K562 (cell line): ENCODE data around the gene GNB2. TPM values are rescaled to one million over a fixed set of nuclear protein-coding genes. Genes with fewer than 3 reads are reported as not detected.
A peak's percentile ranks its signal among the peaks of the same experiment; 100 is the strongest.

ENCODE experiments used
- ARID1B ChIP-seq: fragments of 450-650 bp; IDR thresholded peaks from 2 replicates; pipeline ENCODE4 v1.6.1; 2016; ENCODE audit warnings: antibody characterized with exemption, mild to moderate bottlenecking, inconsistent platforms
- E2F6 ChIP-seq, 2 experiments: IDR thresholded peaks; 2 replicates each; pipeline ENCODE4 v1.6.1; 2011; ENCODE audit warnings: borderline replicate concordance in 1 of 2, control low read depth in 1 of 2, low read depth in 1 of 2, low read length in 1 of 2, mild to moderate bottlenecking in 1 of 2, mixed read lengths in 1 of 2, moderate library complexity in 1 of 2; ENCODE audit not compliant: insufficient read depth in 1 of 2, insufficient read length in 1 of 2, poor library complexity in 1 of 2, severe bottlenecking in 1 of 2; ENCODE audit errors: extremely low read depth in 1 of 2
- KAT2B ChIP-seq: IDR thresholded peaks from one replicate; pipeline ENCODE4 v1.6.1; 2012; ENCODE audit warnings: low read depth, mild to moderate bottlenecking, control low read depth, inconsistent platforms, low read length, moderate library complexity
- POLR2AphosphoS5 ChIP-seq: IDR thresholded peaks from 2 replicates; pipeline ENCODE4 v1.6.1; 2011; ENCODE audit warnings: mild to moderate bottlenecking, low read depth, low read length, moderate library complexity; ENCODE audit not compliant: control insufficient read depth, insufficient read depth
- POLR3A ChIP-seq: IDR thresholded peaks from 2 replicates; pipeline ENCODE4 v1.6.1; 2011; ENCODE audit warnings: borderline replicate concordance, mild to moderate bottlenecking, moderate library complexity; ENCODE audit not compliant: insufficient read length, insufficient read depth; ENCODE audit errors: extremely low read depth
- PRDM10 ChIP-seq: fragments of 450-650 bp; IDR thresholded peaks from 2 replicates; pipeline ENCODE4 v1.6.1; 2018; ENCODE audit not compliant: partially characterized antibody
- SAFB2 ChIP-seq: fragments of 200-400 bp; formaldehyde crosslinking; IDR thresholded peaks from 2 replicates; pipeline ENCODE4 v1.6.1; 2018; ENCODE audit warnings: borderline replicate concordance, low read length, low read depth, moderate library complexity; ENCODE audit not compliant: severe bottlenecking
- SIN3A ChIP-seq, 2 experiments: fragments of 150-350 bp in 1 of 2; IDR thresholded peaks; 2 replicates each; pipeline ENCODE4 v1.6.1; 2011 to 2016; ENCODE audit warnings: borderline replicate concordance in 2 of 2, low read depth in 2 of 2, low read length in 2 of 2, mild to moderate bottlenecking in 2 of 2, moderate library complexity in 2 of 2; ENCODE audit not compliant: control insufficient read depth in 1 of 2
- XRCC5 ChIP-seq: fragments of 200-400 bp; formaldehyde crosslinking; IDR thresholded peaks from 2 replicates; pipeline ENCODE4 v1.6.1; 2017; ENCODE audit warnings: low read depth, mild to moderate bottlenecking, low read length
- polyA plus RNA-seq, 8 experiments: library from polyadenylated mRNA; depleted of rRNA in 4 of 8; stranded (reverse) in 5 of 8; unstranded in 3 of 8; fragments of >200 nt; fragmentation: Nextera tagmentation in 2 of 8; fragmentation: Illumina TruSeq in 1 of 8; extraction: Ambion mirVana in 2 of 8; extraction: Trizol in 1 of 8; gene quantifications; 2 replicates each; pipeline versions ENCODE4 v1.2.1 to v1.2.3, GENCODE V29; 2011 to 2014; ENCODE audit warnings: inconsistent platforms in 1 of 8, missing spikeins in 1 of 8
- total RNA-seq, 7 experiments: library from RNA; depleted of rRNA in 6 of 7; stranded (reverse); fragments of >200 nt in 6 of 7; fragmentation: Illumina TruSeq in 2 of 7; extraction: Trizol in 2 of 7; gene quantifications; 2 replicates each; pipeline versions ENCODE4 v1.2.1 to v1.2.3, GENCODE V29; 2011 to 2021; ENCODE audit warnings: low replicate concordance in 1 of 7
- TF ChIP-seq, protein P1 (sequence below): fragments of 450-650 bp; formaldehyde crosslinking; IDR thresholded peaks from 2 replicates; pipeline ENCODE4 v1.4.0; 2020; ENCODE audit warnings: mild to moderate bottlenecking, mixed read lengths
- TF ChIP-seq, protein P2 (sequence below), 3 experiments: IDR thresholded peaks in 2 of 3; conservative IDR thresholded peaks in 1 of 3; 2 replicates each; pipeline ENCODE4 v1.5.1; 2011 to 2012; ENCODE audit warnings: low read length in 3 of 3, mild to moderate bottlenecking in 3 of 3, control low read depth in 2 of 3, improper control_type of control experiment in 1 of 3, inconsistent platforms in 1 of 3, low read depth in 1 of 3, mixed read lengths in 1 of 3, moderate library complexity in 1 of 3; ENCODE audit not compliant: insufficient read depth in 2 of 3
- TF ChIP-seq, protein P3 (sequence below): fragments of 450-650 bp; formaldehyde crosslinking; IDR thresholded peaks from 2 replicates; pipeline ENCODE4 v1.4.0; 2020; ENCODE audit warnings: mild to moderate bottlenecking, moderate library complexity
- TF ChIP-seq, protein P4 (sequence below): fragments of 250-450 bp; sonication (Bioruptor Pico); IDR thresholded peaks from 2 replicates; pipeline ENCODE4 v1.8.0; 2022; ENCODE audit warnings: inconsistent platforms

Gene GNB2
- total and polyA plus RNA-seq, 9 of the 15 experiments (the other 6 are each of a cell fraction or from before 2014, with no cell fraction given) = 0.65 to 320 (median 104) TPM

- TF ChIP-seq, protein P1, sequence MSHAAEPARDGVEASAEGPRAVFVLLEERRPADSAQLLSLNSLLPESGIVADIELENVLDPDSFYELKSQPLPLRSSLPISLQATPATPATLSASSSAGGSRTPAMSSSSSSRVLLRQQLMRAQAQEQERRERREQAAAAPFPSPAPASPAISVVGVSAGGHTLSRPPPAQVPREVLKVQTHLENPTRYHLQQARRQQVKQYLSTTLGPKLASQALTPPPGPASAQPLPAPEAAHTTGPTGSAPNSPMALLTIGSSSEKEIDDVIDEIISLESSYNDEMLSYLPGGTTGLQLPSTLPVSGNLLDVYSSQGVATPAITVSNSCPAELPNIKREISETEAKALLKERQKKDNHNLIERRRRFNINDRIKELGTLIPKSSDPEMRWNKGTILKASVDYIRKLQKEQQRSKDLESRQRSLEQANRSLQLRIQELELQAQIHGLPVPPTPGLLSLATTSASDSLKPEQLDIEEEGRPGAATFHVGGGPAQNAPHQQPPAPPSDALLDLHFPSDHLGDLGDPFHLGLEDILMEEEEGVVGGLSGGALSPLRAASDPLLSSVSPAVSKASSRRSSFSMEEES = no peak
- TF ChIP-seq, protein P2, sequence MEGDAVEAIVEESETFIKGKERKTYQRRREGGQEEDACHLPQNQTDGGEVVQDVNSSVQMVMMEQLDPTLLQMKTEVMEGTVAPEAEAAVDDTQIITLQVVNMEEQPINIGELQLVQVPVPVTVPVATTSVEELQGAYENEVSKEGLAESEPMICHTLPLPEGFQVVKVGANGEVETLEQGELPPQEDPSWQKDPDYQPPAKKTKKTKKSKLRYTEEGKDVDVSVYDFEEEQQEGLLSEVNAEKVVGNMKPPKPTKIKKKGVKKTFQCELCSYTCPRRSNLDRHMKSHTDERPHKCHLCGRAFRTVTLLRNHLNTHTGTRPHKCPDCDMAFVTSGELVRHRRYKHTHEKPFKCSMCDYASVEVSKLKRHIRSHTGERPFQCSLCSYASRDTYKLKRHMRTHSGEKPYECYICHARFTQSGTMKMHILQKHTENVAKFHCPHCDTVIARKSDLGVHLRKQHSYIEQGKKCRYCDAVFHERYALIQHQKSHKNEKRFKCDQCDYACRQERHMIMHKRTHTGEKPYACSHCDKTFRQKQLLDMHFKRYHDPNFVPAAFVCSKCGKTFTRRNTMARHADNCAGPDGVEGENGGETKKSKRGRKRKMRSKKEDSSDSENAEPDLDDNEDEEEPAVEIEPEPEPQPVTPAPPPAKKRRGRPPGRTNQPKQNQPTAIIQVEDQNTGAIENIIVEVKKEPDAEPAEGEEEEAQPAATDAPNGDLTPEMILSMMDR (IDR thresholded peaks at IDR 0.05 in 2 of 3, conservative IDR thresholded peaks at IDR 0.05 in 1 of 3; ENCODE audit: insufficient read depth in 2 of 3, low read depth in 1 of 3, low read length in 3 of 3) = peak; percentile 84 to 85 (median 84)
- TF ChIP-seq E2F6 (IDR thresholded peaks at IDR 0.05; ENCODE audit: borderline replicate concordance in 1 of 2, extremely low read depth in 1 of 2, insufficient read depth in 1 of 2, insufficient read length in 1 of 2, low read depth in 1 of 2, low read length in 1 of 2, poor library complexity in 1 of 2, severe bottlenecking in 1 of 2) (no peak), XRCC5 (no peak), SIN3A (IDR thresholded peaks at IDR 0.05; ENCODE audit: borderline replicate concordance in 2 of 2, control insufficient read depth in 1 of 2, low read depth in 2 of 2, low read length in 2 of 2) (peak in 1 of 2 experiments; percentile 33; a peak in 1 of 4 replicates), KAT2B (no peak), POLR2AphosphoS5 (no peak), PRDM10 (peak; percentile 54), POLR3A (no peak), ARID1B (no peak), SAFB2 (no peak)
- TF ChIP-seq, protein P3, sequence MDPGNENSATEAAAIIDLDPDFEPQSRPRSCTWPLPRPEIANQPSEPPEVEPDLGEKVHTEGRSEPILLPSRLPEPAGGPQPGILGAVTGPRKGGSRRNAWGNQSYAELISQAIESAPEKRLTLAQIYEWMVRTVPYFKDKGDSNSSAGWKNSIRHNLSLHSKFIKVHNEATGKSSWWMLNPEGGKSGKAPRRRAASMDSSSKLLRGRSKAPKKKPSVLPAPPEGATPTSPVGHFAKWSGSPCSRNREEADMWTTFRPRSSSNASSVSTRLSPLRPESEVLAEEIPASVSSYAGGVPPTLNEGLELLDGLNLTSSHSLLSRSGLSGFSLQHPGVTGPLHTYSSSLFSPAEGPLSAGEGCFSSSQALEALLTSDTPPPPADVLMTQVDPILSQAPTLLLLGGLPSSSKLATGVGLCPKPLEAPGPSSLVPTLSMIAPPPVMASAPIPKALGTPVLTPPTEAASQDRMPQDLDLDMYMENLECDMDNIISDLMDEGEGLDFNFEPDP (CRISPR knock-in tag) = no peak
- TF ChIP-seq, protein P4, sequence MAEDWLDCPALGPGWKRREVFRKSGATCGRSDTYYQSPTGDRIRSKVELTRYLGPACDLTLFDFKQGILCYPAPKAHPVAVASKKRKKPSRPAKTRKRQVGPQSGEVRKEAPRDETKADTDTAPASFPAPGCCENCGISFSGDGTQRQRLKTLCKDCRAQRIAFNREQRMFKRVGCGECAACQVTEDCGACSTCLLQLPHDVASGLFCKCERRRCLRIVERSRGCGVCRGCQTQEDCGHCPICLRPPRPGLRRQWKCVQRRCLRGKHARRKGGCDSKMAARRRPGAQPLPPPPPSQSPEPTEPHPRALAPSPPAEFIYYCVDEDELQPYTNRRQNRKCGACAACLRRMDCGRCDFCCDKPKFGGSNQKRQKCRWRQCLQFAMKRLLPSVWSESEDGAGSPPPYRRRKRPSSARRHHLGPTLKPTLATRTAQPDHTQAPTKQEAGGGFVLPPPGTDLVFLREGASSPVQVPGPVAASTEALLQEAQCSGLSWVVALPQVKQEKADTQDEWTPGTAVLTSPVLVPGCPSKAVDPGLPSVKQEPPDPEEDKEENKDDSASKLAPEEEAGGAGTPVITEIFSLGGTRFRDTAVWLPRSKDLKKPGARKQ (CRISPR knock-in tag) = no peak
Observed at GRCh38 chr7:100629117-100629716, 44.3 kb upstream of the GNB2 start (continued).
